Adrenal gland (tissue), 12 donors: ENCODE data around the gene SLC25A51. TPM values are rescaled to one million over a fixed set of nuclear protein-coding genes. Genes with fewer than 3 reads are reported as not detected.

Experiments used
- DNase-seq, 7 donors: peaks; one replicate each; pipeline ENCODE4 v3.0.0-alpha.2; 2019 to 2020
- H3K27ac ChIP-seq, 5 donors: fragments of 200-600 bp; sonication (generic) in 4 of 5; 1 replicate in 3 of 5; 2 replicates in 2 of 5; pipeline versions ENCODE4 v1.5.1 to v1.8.0; 2016 to 2020; ENCODE audit warnings: mild to moderate bottlenecking in 1 of 5
- H3K27me3 ChIP-seq: fragments of 200-600 bp; 2 replicates; pipeline ENCODE4 v1.8.0; 2021
- H3K36me3 ChIP-seq, 2 donors: fragments of 200-600 bp; replicated peaks in 1 of 2; 1 replicate in 1 of 2; 2 replicates in 1 of 2; pipeline versions ENCODE4 v1.5.1 to v1.8.0; 2018 to 2022
- H3K4me1 ChIP-seq, 2 donors: fragments of 200-600 bp; replicated peaks in 1 of 2; 1 replicate in 1 of 2; 2 replicates in 1 of 2; pipeline versions ENCODE4 v1.5.1 to v1.8.0; 2018 to 2021
- H3K4me3 ChIP-seq, 4 donors: fragments of 200-600 bp; sonication (generic) in 3 of 4; one replicate each; pipeline ENCODE4 v1.5.1; 2016 to 2018
- H3K9me3 ChIP-seq, 3 donors: fragments of 200-600 bp; sonication (generic) in 1 of 3; replicated peaks in 1 of 3; 1 replicate in 2 of 3; 2 replicates in 1 of 3; pipeline versions ENCODE4 v1.5.1 to v1.8.0; 2016 to 2021
- POLR2A ChIP-seq, 2 donors: fragments of 450-650 bp; IDR thresholded peaks; one replicate each; pipeline ENCODE4 v1.6.1; 2017; ENCODE audit warnings: antibody characterized with exemption in 2 of 2, mild to moderate bottlenecking in 2 of 2, moderate library complexity in 1 of 2
- WGBS, 4 donors: extraction: QIAGEN DNeasy Blood & Tissue Kit in 2 of 4; methylation state at CpG; one replicate each; pipeline versions ENCODE4 v1.1.5 to v1.1.7; 2013 to 2017; 5-methylcytosine and 5-hydroxymethylcytosine counted together
- intact Hi-C, 2 donors: fragments of 100-400 bp; cut with DNase I; formaldehyde crosslinking; loops; one replicate each; pipeline versions ENCODE4 v1.14.1 to v1.15.0; 2022 to 2023
- polyA plus RNA-seq, 3 donors: library from polyadenylated mRNA; stranded (reverse); fragments of 200-250 nt in 2 of 3; fragments of 350-450 nt in 1 of 3; fragmentation: Illumina TruSeq in 1 of 3; extraction: RNeasy Lipid Tissue Mini Kit (QIAGEN cat#74804) in 1 of 3; gene quantifications; one replicate each; pipeline ENCODE4 v1.2.3, GENCODE V29; 2013 to 2014
- total RNA-seq, 9 donors: library from RNA; depleted of rRNA in 4 of 9; stranded (reverse); fragments of >200 nt in 4 of 9; fragments of 120-200 nt in 1 of 9; fragmentation: NEBNext Ultra II Directional in 1 of 9; extraction: Animal tissue kit (Norgen Biotek cat#: 25700) in 1 of 9; gene quantifications; one replicate each; pipeline versions ENCODE4 v1.1.0 to v1.2.4, GENCODE V29; 2013 to 2023
- TF ChIP-seq, protein P1 (sequence below), 6 experiments: fragments of 450-650 bp in 4 of 6; fragments of 200-600 bp in 2 of 6; sonication (generic) in 1 of 6; IDR thresholded peaks; 1 replicate in 5 of 6; 2 replicates in 1 of 6; pipeline versions ENCODE4 v1.5.1 to v1.8.0; 2016 to 2021; ENCODE audit warnings: antibody characterized with exemption in 6 of 6, mild to moderate bottlenecking in 2 of 6, moderate library complexity in 1 of 6
- donor health status: healthy with polysubstance abuse.
- donor health status: Bipolar disorder and iron deficiency.
- donor health status: DM: yes; HTN: yes; CAD: no.
- donor health status: DM: no; HTN: no; CAD: no.
- donor health status: DM: no; HTN: no; CAD: no.
- donor health status: DM: yes; HTN: yes; CAD: no.

SLC25A51 gene
- total and polyA plus RNA-seq, 12 donors = 3.8 to 28.3 (median 20.7) TPM

DNA sequence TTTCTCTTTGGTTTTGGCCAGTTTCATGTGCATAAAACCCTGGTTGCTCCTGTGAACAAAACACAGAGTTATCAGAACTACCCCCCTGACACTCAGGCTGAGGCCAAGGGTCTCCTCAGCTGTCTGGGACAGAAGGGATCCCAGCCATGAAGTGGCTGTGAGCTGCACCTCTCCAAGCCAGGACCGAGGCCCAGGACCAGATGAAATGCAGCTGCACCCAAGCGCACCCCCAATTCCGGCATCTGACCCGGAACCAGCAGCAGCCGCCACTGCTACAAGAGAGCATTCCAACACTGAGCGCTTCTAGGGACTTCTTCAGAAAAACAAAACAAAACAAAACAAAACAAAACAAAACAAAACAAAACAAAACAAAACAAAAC lies 16.0 kb upstream of the SLC25A51 start:
- H3K27ac ChIP-seq = no peak overlapping the region
- intact Hi-C loops = loop anchor here (5.0 to 10.0 kb wide), 4 partner anchors 47 to 445 kb away; partner anchors contain the start of gene SHB (in 2 of the 2)
- no peaks in the 10 kb centered on the region for H3K36me3 ChIP-seq
- WGBS, 4 donors = 85 to 99% (median 90%) methylated on average over 5 to 6 of the region's 6 CpGs
- H3K4me3 ChIP-seq = no peak overlapping the region
- peaks cover 0 to 4% of the 10 kb centered on the region in 2 donors for H3K4me1 ChIP-seq
- TF ChIP-seq POLR2A (IDR thresholded peaks at IDR 0.05) = no peak
- TF ChIP-seq, protein P1, sequence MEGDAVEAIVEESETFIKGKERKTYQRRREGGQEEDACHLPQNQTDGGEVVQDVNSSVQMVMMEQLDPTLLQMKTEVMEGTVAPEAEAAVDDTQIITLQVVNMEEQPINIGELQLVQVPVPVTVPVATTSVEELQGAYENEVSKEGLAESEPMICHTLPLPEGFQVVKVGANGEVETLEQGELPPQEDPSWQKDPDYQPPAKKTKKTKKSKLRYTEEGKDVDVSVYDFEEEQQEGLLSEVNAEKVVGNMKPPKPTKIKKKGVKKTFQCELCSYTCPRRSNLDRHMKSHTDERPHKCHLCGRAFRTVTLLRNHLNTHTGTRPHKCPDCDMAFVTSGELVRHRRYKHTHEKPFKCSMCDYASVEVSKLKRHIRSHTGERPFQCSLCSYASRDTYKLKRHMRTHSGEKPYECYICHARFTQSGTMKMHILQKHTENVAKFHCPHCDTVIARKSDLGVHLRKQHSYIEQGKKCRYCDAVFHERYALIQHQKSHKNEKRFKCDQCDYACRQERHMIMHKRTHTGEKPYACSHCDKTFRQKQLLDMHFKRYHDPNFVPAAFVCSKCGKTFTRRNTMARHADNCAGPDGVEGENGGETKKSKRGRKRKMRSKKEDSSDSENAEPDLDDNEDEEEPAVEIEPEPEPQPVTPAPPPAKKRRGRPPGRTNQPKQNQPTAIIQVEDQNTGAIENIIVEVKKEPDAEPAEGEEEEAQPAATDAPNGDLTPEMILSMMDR (IDR thresholded peaks at IDR 0.05) = no peak
- no peaks in the 10 kb centered on the region for H3K27me3 ChIP-seq
- H3K9me3 ChIP-seq = no peaks in the 10 kb centered on the region
- DNase-seq = no peak

DNA sequence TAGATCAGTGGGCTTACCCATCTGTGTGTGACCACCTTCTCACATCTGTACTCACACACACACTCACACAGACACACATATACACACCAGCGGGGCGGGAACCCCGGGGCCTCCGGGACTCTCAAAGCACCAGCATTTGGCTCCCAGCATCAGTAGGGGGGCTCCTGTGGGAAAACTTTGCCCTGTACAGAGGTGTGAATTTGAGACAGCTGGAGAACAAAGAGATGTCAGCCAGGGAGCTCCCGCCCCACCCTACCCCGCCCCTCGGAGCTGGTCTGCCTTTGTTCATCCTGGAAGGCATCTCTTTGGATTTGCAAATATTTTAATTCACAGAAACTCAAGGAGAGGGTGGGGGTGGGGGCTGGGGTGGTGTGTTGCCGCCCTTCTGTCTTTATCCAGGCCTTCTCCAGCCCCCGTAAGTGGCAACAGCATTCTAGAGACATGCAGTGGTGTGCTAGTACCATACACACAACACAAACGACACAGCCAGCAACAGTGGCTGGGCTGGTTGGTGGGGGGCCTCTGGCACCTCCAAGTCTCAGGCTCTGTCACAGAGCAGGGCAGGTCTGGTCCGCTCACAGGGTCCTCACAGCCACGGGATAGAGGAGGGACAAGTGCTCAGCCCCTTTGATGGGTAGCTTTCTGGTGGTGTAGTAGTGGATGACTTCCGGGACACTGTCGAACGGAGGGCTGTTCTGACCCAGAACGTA lies 15.5 kb upstream of the SLC25A51 start:
- no peak overlapping the region for H3K4me3 ChIP-seq
- H3K36me3 ChIP-seq = no peaks in the 10 kb centered on the region
- no peak for DNase-seq
- H3K27ac ChIP-seq = no peak overlapping the region
- WGBS, 4 donors = 80 to 95% (median 87%) methylated on average over 9 to 16 of the region's 16 CpGs
- H3K4me1 ChIP-seq = peaks cover 0 to 4% of the 10 kb centered on the region in 2 donors
- no peaks in the 10 kb centered on the region for H3K27me3 ChIP-seq
- no peak for TF ChIP-seq POLR2A (IDR thresholded peaks at IDR 0.05)
- TF ChIP-seq, protein P1 (IDR thresholded peaks at IDR 0.05) = no peak
- intact Hi-C loops = loop anchor here in 1 of 2 donors (5.0 to 10.0 kb wide), 3 partner anchors 148 to 445 kb away; partner anchors contain the start of gene SHB
- no peaks in the 10 kb centered on the region for H3K9me3 ChIP-seq

DNA sequence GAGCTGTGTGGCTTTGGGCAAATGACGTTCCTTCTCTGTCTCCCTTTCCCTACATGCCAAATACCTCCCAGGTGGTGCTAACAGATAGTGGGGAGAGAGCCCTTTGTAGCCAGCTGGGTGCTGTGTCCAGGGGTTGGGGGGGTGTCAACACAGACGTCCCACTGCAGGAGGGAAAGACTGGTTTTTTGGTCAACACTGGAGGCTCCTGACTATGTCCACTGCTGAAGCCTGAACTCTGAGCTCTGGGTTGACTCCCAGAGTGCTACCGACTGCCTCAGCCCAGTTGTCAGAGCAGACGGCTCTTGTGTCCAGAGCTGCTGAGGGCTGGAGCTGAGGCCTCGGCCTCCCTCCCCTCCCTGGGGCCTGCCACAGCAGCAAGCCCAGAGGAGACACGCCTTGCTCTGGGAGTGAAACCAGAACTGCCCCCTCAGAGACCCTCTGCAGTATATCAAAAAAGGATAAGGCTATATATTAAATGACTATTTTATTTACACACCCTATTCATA lies 14.8 kb upstream of the SLC25A51 start:
- TF ChIP-seq, protein P1 (IDR thresholded peaks at IDR 0.05) = no peak
- TF ChIP-seq POLR2A (IDR thresholded peaks at IDR 0.05) = no peak
- WGBS, 4 donors = 83 to 100% (median 92%) methylated on average over 5 to 6 of the region's 6 CpGs
- Histone ChIP-seq H3K36me3 (no peaks in the 10 kb centered on the region), H3K4me1 (peaks cover 0 to 4% of the 10 kb centered on the region in 2 donors), H3K27me3 (no peaks in the 10 kb centered on the region), H3K27ac (no peak overlapping the region), H3K9me3 (no peaks in the 10 kb centered on the region), H3K4me3 (no peak overlapping the region)
- no peak for DNase-seq
- intact Hi-C loops = loop anchor here in 1 of 2 donors (5.0 to 10.0 kb wide), 3 partner anchors 149 to 446 kb away; partner anchors contain the start of gene SHB

DNA sequence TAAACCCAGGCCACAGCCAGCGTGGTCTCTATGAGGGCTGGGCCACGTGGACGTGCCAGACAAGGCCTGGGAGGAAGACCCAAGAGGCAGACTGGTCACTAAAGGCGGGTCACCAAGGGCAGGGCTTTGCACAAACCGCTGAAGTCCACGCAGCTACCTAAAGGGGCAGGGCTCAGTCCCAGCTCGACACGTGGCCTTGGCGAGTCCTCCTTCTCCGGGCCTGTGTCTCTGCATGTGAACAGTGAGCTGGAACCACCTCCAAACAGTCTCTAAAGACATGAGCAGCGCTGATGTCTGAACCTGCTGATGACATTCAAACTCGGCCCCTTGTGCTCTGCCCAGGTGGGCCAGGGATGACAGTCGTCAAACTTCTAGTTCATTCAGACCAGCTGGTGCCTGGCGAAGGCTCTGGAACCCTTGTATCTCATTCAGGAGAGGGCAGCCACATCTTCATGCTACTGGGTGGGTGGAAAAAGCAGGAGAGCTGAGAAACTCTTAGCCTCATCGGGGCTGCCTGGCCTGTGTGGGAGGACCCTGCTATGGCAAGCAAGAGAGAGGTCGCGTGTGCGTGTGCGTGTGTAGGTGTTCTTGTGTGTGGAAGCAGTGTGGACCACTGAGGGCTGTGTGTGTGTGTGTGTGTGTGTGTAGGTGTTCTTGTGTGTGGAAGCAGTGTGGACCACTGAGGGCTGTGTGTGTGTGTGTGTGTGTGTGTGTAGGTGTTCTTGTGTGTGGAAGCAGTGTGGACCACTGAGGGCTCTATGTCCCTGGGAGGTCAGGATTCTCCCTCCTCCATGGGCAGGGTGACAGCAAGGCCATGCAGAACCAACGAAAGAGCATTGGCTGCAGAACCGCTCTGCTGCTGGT lies 14.1 kb upstream of the SLC25A51 start:
- no peak for DNase-seq
- no peaks in the 10 kb centered on the region for H3K27me3 ChIP-seq
- H3K9me3 ChIP-seq = no peaks in the 10 kb centered on the region
- TF ChIP-seq, protein P1 (IDR thresholded peaks at IDR 0.05) = no peak
- no peak for TF ChIP-seq POLR2A (IDR thresholded peaks at IDR 0.05)
- H3K4me1 ChIP-seq = peaks cover 0 to 4% of the 10 kb centered on the region in 2 donors
- intact Hi-C loops = loop anchor here in 1 of 2 donors (5.0 to 10.0 kb wide), 3 partner anchors 149 to 447 kb away; partner anchors contain the start of gene SHB
- 78 to 88% (median 82%) methylated on average over 8 to 21 of the region's 21 CpGs for WGBS, 4 donors
- H3K4me3 ChIP-seq = no peak overlapping the region
- H3K36me3 ChIP-seq = no peaks in the 10 kb centered on the region
- peak overlapping the region in 1 of 5 donors; percentile 76 for H3K27ac ChIP-seq
